ENCODE results near the gene ERICH2. TPM values are rescaled to one million over a fixed set of nuclear protein-coding genes. Genes with fewer than 3 reads are reported as not detected.

Gene ERICH2
- total and polyA plus RNA-seq, 2 of the 13 experiments (the other 11 are each of a cell fraction or from before 2014, with no cell fraction given): not detected

- TF ChIP-seq ZBTB34 (CRISPR knock-in tag; IDR thresholded peaks at IDR 0.05) (no peak), ZSCAN22 (CRISPR knock-in tag; IDR thresholded peaks at IDR 0.05) (no peak), SOX5 (CRISPR knock-in tag; IDR thresholded peaks at IDR 0.05; ENCODE audit: borderline replicate concordance) (no peak), ZBTB46 (CRISPR knock-in tag; IDR thresholded peaks at IDR 0.05; ENCODE audit: borderline replicate concordance) (no peak)
Observed at GRCh38 chr2:170815311-170815710, 45.1 kb downstream of the ERICH2 start (continued).

GRCh38 chr2:170815746-170816503 is 45.7 kb downstream of the ERICH2 start:
- Histone ChIP-seq H2AFZ (ENCODE audit: low read length) (no peak overlapping the region), H3K9me3 (ENCODE audit: low read length) (no peaks in the 10 kb centered on the region), H3K79me2 (ENCODE audit: insufficient read depth, low read length) (no peaks in the 10 kb centered on the region), H3K27ac (ENCODE audit: extremely low read length, insufficient read depth, low read length) (no peak overlapping the region), H3K36me3 (replicated peaks in 1 of 2; ENCODE audit: control insufficient read depth in 1 of 2, insufficient read depth in 2 of 2, low read length in 2 of 2) (no peaks in the 10 kb centered on the region), H3K4me2 (ENCODE audit: low read depth, low read length) (peak overlapping the region; percentile 81), H4K20me1 (ENCODE audit: insufficient read depth, low read length) (peaks cover 7% of the 10 kb centered on the region; the same call in 1 of the 2 replicates), H3K27me3 (ENCODE audit: control insufficient read depth in 1 of 2, insufficient read depth in 2 of 2, low read length in 2 of 2) (peaks cover 23 to 72% of the 10 kb centered on the region in 2 experiments), H3K4me1 (ENCODE audit: insufficient read depth, low read length) (peaks cover 27% of the 10 kb centered on the region), H3K4me3 (replicated peaks in 1 of 3; ENCODE audit: insufficient read depth in 1 of 3, low read depth in 2 of 3, low read length in 3 of 3) (peak overlapping the region; percentile 32 to 74 (median 45); a peak in 5 of 6 replicates), H3K9ac (ENCODE audit: insufficient read depth, low read depth, low read length) (no peak overlapping the region)
- FAIRE-seq (peak; percentile 52), ATAC-seq (peak; percentile 82), DNase-seq (ENCODE audit: low spot score) (peak; percentile 68)
- intact Hi-C loops (cut with micrococcal nuclease; ENCODE audit: unreplicated experiment) (loop anchor here (1.0 to 2.0 kb wide), 2 partner anchors 446 to 455 kb away; no protein-coding TSS in a partner anchor), in situ Hi-C loops (cut with HindIII; ENCODE audit: extremely low pct_ligation_motif_present, low pct_unique_long_range_greater_than_20kb) (loop anchor here (5.0 to 10.0 kb wide), 2 partner anchors 444 to 581 kb away; no protein-coding TSS in a partner anchor)
- ChIA-PET POLR2A (interaction anchor here (0.7 kb wide), 1 partner anchor 1364 kb away, joined by 3 read pairs; no protein-coding TSS in a partner anchor), CTCF (ENCODE audit: low intra/inter-chr PET ratio, low total read pairs) (interaction anchor here (0.6 to 5.6 kb wide), 9 partner anchors 72 to 492 kb away, joined by 3 to 61 read pairs (median 6); no protein-coding TSS in a partner anchor)
- WGBS (ENCODE audit: low lambda C conversion rate): 5% methylated on average over 50 of the region's 52 CpGs
- no TSS peak for BruUV-seq (replicated peaks)
- TF ChIP-seq HNRNPUL1 (IDR thresholded peaks at IDR 0.05; ENCODE audit: low read depth, low read length) (no peak), HDAC2 (CRISPR knock-in tag; IDR thresholded peaks at IDR 0.05) (peak; percentile 23; the same call in 1 of the 2 replicates), TBL1XR1 (IDR thresholded peaks at IDR 0.05; ENCODE audit: borderline replicate concordance, low read length, partially characterized antibody) (no peak), ZNF598 (CRISPR knock-in tag; IDR thresholded peaks at IDR 0.05; ENCODE audit: borderline replicate concordance) (no peak), KDM5B (CRISPR knock-in tag; IDR thresholded peaks at IDR 0.05; ENCODE audit: borderline replicate concordance) (no peak), AHDC1 (CRISPR knock-in tag; IDR thresholded peaks at IDR 0.05; ENCODE audit: borderline replicate concordance) (0 out of 2 replicates have a peak, but pooled peaks have one; percentile 67), CEBPB (IDR thresholded peaks at IDR 0.05; ENCODE audit: borderline replicate concordance, low read depth, low read length) (no peak), RAD21 (CRISPR knock-in tag; IDR thresholded peaks at IDR 0.05) (peak; percentile 98)
